ENCODE data around the gene FLII. TPM values are rescaled to one million over a fixed set of nuclear protein-coding genes. Genes with fewer than 3 reads are reported as not detected.

Gene FLII
- total RNA-seq, 1 donor from 2014 or later = 716 TPM

DNA sequence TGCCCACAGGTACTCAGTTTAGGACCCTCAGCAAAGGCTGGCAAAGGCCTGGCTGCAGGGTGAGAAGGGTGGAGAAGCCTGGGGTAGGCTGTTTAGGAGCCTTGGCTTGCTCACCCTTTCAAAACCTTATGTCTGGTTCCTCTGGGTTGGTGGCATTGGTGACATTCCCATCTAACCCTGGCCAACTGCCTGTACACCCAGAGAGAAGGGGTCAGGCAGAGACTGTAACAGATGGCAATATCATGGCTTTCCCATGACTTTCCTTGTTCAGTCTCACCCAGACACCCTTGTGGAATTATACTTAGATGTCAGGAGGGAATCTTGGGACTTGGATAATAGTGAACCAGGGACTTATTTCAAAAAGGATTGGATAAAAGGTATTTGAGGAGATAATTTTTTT is 51.6 kb downstream of the FLII start:
- no peaks in the 10 kb centered on the region for H3K9me3 ChIP-seq
- TF ChIP-seq, protein P1, sequence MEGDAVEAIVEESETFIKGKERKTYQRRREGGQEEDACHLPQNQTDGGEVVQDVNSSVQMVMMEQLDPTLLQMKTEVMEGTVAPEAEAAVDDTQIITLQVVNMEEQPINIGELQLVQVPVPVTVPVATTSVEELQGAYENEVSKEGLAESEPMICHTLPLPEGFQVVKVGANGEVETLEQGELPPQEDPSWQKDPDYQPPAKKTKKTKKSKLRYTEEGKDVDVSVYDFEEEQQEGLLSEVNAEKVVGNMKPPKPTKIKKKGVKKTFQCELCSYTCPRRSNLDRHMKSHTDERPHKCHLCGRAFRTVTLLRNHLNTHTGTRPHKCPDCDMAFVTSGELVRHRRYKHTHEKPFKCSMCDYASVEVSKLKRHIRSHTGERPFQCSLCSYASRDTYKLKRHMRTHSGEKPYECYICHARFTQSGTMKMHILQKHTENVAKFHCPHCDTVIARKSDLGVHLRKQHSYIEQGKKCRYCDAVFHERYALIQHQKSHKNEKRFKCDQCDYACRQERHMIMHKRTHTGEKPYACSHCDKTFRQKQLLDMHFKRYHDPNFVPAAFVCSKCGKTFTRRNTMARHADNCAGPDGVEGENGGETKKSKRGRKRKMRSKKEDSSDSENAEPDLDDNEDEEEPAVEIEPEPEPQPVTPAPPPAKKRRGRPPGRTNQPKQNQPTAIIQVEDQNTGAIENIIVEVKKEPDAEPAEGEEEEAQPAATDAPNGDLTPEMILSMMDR (IDR thresholded peaks at IDR 0.05) = no peak
- intact Hi-C loops (cut with DNase I) = no loop called here
- no peaks in the 10 kb centered on the region for H3K27me3 ChIP-seq
- H3K4me3 ChIP-seq = no peak overlapping the region
- DNase-seq (ENCODE audit: low spot score in 2 of 2) = no peak
- H3K4me1 ChIP-seq = no peaks in the 10 kb centered on the region
- no peak overlapping the region for H3K27ac ChIP-seq
- H3K36me3 ChIP-seq = peaks cover 67 to 83% of the 10 kb centered on the region in 2 donors

DNA sequence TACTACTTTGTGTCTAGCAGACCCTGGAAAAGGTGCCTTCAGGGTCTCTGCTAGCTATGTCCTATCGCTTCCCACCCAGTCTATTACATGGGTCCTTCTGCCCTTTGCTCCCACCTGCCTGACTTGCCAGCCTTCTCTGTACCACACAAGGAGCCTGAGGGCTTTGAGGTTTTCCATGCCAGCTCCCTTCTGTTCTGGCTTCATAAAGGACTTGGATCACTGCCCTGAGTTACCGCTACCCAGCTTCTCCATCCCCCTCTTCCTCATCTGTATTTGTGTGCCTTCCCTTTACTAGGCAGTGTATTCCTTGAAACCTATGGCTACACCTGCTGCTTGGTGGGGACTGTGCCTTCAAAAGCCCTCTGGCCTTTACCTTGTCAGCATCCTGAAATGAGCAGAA is 52.7 kb downstream of the FLII start:
- intact Hi-C loops (cut with DNase I) = no loop called here
- TF ChIP-seq, protein P1 (IDR thresholded peaks at IDR 0.05) = no peak
- Histone ChIP-seq H3K27ac (no peak overlapping the region), H3K9me3 (no peaks in the 10 kb centered on the region), H3K4me1 (no peaks in the 10 kb centered on the region), H3K4me3 (no peak overlapping the region), H3K27me3 (no peaks in the 10 kb centered on the region), H3K36me3 (peaks cover 68 to 88% of the 10 kb centered on the region in 2 donors)
- no peak for DNase-seq (ENCODE audit: low spot score in 2 of 2)

DNA sequence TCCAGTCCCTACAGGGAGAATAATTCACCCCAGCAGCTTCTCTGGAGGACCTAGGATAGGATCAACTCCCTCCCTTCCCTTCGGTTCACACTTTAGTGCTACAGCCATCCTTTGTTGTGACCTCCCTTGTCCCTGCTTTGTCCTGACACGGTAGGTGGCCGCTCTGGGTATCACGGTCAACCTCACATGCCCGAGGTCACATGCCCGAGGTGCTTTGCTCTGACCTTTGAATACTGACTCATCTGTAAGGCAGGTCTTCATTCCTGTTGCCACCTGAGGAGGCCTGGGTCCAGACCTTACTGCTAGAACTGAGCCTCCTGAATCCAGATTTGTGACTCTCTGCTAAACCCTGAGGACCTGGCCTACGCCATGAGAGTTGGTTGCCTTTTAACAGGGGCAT is 55.2 kb downstream of the FLII start:
- intact Hi-C loops (cut with DNase I) = no loop called here
- Histone ChIP-seq H3K4me1 (peaks cover 0 to 8% of the 10 kb centered on the region in 2 donors), H3K9me3 (no peaks in the 10 kb centered on the region), H3K4me3 (no peak overlapping the region), H3K27ac (no peak overlapping the region), H3K36me3 (peaks cover 47 to 75% of the 10 kb centered on the region in 2 donors), H3K27me3 (no peaks in the 10 kb centered on the region)
- DNase-seq (ENCODE audit: low spot score in 2 of 2) = no peak
- TF ChIP-seq, protein P1 (IDR thresholded peaks at IDR 0.05) = no peak

DNA sequence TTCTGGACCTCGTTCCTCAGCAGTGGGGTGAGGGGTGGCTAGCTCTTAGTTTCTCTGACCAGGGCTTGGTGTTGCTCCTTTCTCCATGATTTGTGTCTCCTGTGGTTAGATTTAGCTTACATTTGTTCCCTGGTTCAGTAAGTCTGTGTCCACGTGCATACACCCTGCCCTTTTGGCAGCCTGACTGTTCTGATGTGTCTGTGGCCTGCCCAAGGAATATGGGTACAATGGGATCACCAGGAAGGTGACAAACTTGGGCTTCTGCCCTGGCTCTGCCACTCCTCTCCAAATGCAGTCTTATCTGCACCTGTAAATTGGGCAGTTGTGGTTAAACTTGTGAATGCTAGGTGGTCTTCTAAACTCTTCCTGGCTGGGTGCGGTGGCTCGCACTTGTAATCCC is 57.4 kb downstream of the FLII start:
- no peak for DNase-seq (ENCODE audit: low spot score in 2 of 2)
- Histone ChIP-seq H3K4me3 (no peak overlapping the region), H3K9me3 (no peaks in the 10 kb centered on the region), H3K27me3 (no peaks in the 10 kb centered on the region), H3K4me1 (peaks cover 5 to 15% of the 10 kb centered on the region in 2 donors), H3K36me3 (peaks cover 47 to 75% of the 10 kb centered on the region in 2 donors), H3K27ac (no peak overlapping the region)
- intact Hi-C loops (cut with DNase I) = no loop called here
- TF ChIP-seq, protein P1 (IDR thresholded peaks at IDR 0.05) = no peak

DNA sequence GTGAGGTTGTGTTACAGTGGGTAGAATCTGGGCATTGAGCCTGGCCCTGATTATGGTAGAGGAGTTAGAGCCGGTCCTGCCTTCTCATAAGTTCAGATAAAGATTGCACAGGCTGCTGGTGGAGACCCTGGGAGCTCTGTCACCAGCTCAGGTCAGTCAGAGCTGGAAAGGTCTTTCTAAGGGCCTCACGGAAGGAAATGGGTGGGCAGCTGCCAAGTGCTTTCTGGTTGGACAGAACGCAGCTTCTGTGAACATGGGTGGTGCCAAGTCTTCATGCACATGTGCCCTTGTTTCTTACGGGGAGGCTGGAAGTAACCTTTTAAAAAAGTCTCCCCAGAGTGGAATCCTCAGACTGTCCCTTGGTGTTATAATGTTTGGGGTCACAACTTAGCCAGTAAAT is 60.0 kb downstream of the FLII start:
- H3K36me3 ChIP-seq = peaks cover 50 to 79% of the 10 kb centered on the region in 2 donors
- peaks cover 5 to 15% of the 10 kb centered on the region in 2 donors for H3K4me1 ChIP-seq
- no peak for DNase-seq (ENCODE audit: low spot score in 2 of 2)
- intact Hi-C loops (cut with DNase I) = no loop called here
- H3K4me3 ChIP-seq = no peak overlapping the region
- no peaks in the 10 kb centered on the region for H3K27me3 ChIP-seq
- no peaks in the 10 kb centered on the region for H3K9me3 ChIP-seq
- no peak overlapping the region for H3K27ac ChIP-seq
- TF ChIP-seq, protein P1 (IDR thresholded peaks at IDR 0.05) = no peak

Measured in ascending aorta (tissue), 2 donors.